Hepatocyte (in vitro differentiated cells): Measurements from ENCODE around the gene TKT.

ENCODE experiments used
- CTCF ChIP-seq: fragments of 200-600 bp; sonication (generic); IDR thresholded peaks from 2 replicates; pipeline ENCODE4 v1.5.1; 2016; ENCODE audit warnings: antibody characterized with exemption, mild to moderate bottlenecking; ENCODE audit not compliant: poor library complexity
- EZH2 ChIP-seq: fragments of 200-600 bp; sonication (generic); IDR thresholded peaks from 2 replicates; pipeline ENCODE4 v1.6.1; 2016; ENCODE audit warnings: antibody characterized with exemption, mild to moderate bottlenecking, borderline replicate concordance

DNA sequence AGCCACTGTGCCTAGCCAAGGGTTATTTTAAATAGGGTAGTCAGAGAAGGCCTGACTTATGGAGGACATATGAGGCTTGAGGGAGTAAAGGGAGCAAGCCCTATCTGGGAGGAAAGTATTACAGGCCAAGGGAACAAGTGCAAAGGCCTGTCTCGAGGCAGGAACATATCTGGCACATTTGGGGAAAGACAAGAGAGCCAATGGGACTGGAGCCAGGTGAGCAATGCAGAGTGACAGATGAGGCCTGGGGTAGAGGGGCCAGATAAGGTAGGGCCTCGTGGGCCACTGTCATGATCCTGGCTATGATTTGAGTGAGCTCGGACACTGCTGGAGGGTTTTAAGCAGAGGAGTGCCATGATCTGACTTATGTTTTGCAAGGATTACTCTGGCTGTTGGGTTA lies 47.7 kb upstream of the TKT start:
- TF ChIP-seq CTCF (no peak), EZH2 (no peak)
